Neutrophil (primary cell): ENCODE measurements around the gene ANKRD28.

Source experiments
- H3K27ac ChIP-seq: fragments of 200-600 bp; sonication (generic); 2 replicates; pipeline ENCODE4 v1.5.1; 2016; ENCODE audit warnings: mild to moderate bottlenecking, moderate library complexity
- H3K27me3 ChIP-seq: fragments of 200-600 bp; sonication (generic); 2 replicates; pipeline ENCODE4 v1.6.0; 2016; ENCODE audit warnings: mild to moderate bottlenecking
- H3K36me3 ChIP-seq: fragments of 200-600 bp; sonication (generic); 2 replicates; pipeline ENCODE4 v1.5.1; 2017
- H3K4me1 ChIP-seq, 2 experiments: fragments of 200-600 bp in 1 of 2; sonication (generic) in 1 of 2; 1 replicate in 1 of 2; 2 replicates in 1 of 2; pipeline versions ENCODE4 v1.5.1 to v1.6.1; 2013 to 2016; ENCODE audit warnings: low read depth in 1 of 2, low read length in 1 of 2, mild to moderate bottlenecking in 1 of 2, moderate library complexity in 1 of 2; ENCODE audit not compliant: control insufficient read depth in 1 of 2, insufficient read depth in 1 of 2
- H3K4me3 ChIP-seq, 2 experiments: fragments of 200-600 bp in 1 of 2; sonication (generic) in 1 of 2; 1 replicate in 1 of 2; 2 replicates in 1 of 2; pipeline ENCODE4 v1.5.1; 2013 to 2016; ENCODE audit warnings: low read depth in 1 of 2, low read length in 1 of 2, mild to moderate bottlenecking in 1 of 2, moderate library complexity in 1 of 2
- H3K9me3 ChIP-seq: fragments of 200-600 bp; sonication (generic); 2 replicates; pipeline ENCODE4 v1.5.1; 2016
- CTCF ChIP-seq: fragments of 200-600 bp; sonication (generic); IDR thresholded peaks from 2 replicates; pipeline ENCODE4 v1.5.1; 2016; ENCODE audit warnings: antibody characterized with exemption

ANKRD28 gene

DNA sequence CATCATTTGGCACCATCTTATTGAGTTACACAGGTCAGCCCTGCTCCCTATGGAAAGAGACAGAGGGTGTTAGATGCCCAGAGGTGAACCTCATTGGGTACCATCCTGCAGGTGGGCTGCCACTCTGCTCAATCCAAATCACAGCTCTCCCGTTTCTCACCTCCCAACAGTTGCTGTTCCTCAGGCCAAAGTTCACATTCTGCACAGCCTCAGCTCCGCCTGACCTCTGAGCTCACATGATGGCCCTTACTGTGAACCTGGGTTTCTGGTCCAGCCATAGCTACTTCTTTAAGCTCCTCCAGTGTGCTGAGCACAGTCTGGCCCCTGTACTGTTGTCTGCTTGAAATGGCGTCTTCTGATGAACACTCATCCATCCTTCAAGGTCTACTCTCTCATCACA, 148.4 kb downstream of the ANKRD28 start:
- Histone ChIP-seq H3K27ac (no peak overlapping the region), H3K36me3 (peaks cover 10% of the 10 kb centered on the region), H3K27me3 (peaks cover 54% of the 10 kb centered on the region), H3K9me3 (no peaks in the 10 kb centered on the region), H3K4me1 (peaks cover 0 to 7% of the 10 kb centered on the region in 2 experiments), H3K4me3 (no peak overlapping the region)
- TF ChIP-seq CTCF = no peak

DNA sequence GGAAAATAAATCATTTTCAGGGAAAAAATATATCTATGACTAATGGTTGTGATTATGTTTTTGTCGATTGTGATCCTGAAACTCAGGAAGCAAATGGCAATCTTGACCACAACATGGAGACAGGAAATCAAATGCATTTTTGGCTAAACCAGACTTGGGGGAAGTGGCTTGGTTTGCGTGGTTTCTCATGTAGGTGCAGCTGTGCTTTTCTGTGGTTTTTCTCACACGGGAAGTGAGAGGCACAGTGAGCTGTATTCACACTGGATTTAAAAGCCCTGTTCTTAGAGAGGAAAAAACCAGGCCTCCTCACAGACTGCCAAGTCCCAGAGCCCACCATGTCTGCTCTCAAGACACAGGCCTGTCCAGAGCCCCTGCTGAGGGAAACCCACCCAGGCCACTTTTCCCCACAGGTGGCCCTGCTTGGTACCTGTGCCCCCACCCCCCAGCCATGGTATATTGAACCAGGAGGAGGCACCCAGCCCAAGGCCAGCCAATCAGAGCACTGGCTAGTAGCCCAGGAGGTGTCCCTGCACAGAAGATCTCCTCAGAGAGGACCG, 150.1 kb downstream of the ANKRD28 start:
- Histone ChIP-seq H3K27me3 (peaks cover 54% of the 10 kb centered on the region), H3K36me3 (peaks cover 10% of the 10 kb centered on the region), H3K4me3 (no peak overlapping the region), H3K9me3 (no peaks in the 10 kb centered on the region), H3K4me1 (peaks cover 0 to 7% of the 10 kb centered on the region in 2 experiments), H3K27ac (no peak overlapping the region)
- TF ChIP-seq CTCF = no peak

GRCh38 chr3:15646851-15647511, 150.8 kb downstream of the ANKRD28 start:
- peaks cover 12% of the 10 kb centered on the region for H3K36me3 ChIP-seq
- no peak overlapping the region for H3K27ac ChIP-seq
- peaks cover 51% of the 10 kb centered on the region for H3K27me3 ChIP-seq
- no peak overlapping the region for H3K4me3 ChIP-seq
- H3K4me1 ChIP-seq = peaks cover 0 to 7% of the 10 kb centered on the region in 2 experiments
- TF ChIP-seq CTCF = no peak
- H3K9me3 ChIP-seq = no peaks in the 10 kb centered on the region

GRCh38 chr3:15645740-15646501, 151.9 kb downstream of the ANKRD28 start:
- H3K4me3 ChIP-seq = no peak overlapping the region
- peaks cover 40% of the 10 kb centered on the region for H3K27me3 ChIP-seq
- TF ChIP-seq CTCF = no peak
- peaks cover 0 to 7% of the 10 kb centered on the region in 2 experiments for H3K4me1 ChIP-seq
- no peaks in the 10 kb centered on the region for H3K9me3 ChIP-seq
- peaks cover 14% of the 10 kb centered on the region for H3K36me3 ChIP-seq
- H3K27ac ChIP-seq = no peak overlapping the region

DNA sequence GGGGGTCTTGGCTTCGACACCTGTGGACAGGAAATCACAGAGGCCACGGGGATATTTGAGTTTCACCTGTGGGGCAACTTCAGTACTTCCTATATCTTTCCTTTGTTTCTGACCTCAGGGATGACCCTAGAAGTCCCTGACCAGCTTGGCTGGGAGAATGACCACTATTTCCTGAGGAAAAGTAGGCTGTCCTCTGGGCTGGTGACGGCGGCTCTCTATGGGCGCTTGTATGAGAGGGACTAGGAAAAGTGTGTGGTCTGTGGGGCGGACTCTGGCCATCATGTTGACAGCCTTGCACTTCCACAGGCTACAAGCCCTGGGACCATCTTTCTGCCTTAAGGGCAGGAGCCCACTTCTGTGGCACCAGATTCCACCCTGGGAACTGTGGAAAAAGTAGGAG, 152.5 kb downstream of the ANKRD28 start:
- H3K27ac ChIP-seq = no peak overlapping the region
- peaks cover 0 to 7% of the 10 kb centered on the region in 2 experiments for H3K4me1 ChIP-seq
- H3K9me3 ChIP-seq = no peaks in the 10 kb centered on the region
- TF ChIP-seq CTCF = no peak
- H3K36me3 ChIP-seq = peaks cover 14% of the 10 kb centered on the region
- H3K4me3 ChIP-seq = no peak overlapping the region
- peaks cover 33% of the 10 kb centered on the region for H3K27me3 ChIP-seq
